Central memory CD8-positive, alpha-beta T cell (primary cell): ENCODE data around the gene KRTAP4-12.
A peak's percentile ranks its signal among the peaks of the same experiment; 100 is the strongest.
"Not testable (repeated sequence)": the region's sequence is repeated elsewhere in the genome, so short reads cannot be mapped to it uniquely, and the experiment has no call there.

Experiments used
- ATAC-seq: fragments of 150-1000 bp; cut with Tn5 transposase; replicated peaks from 2 replicates; pipeline ENCODE4 v1.10.0; 2022; ENCODE audit warnings: mild to moderate bottlenecking, moderate FRiP score, moderate number of reproducible peaks; ENCODE audit not compliant: poor library complexity, severe bottlenecking; ENCODE audit errors: extremely low read depth
- DNase-seq, 2 donors: peaks; one replicate each; pipeline ENCODE4 v3.0.0; 2021; ENCODE audit warnings: low spot score in 2 of 2
- H3K27ac Mint-ChIP-seq: one replicate; pipeline ENCODE4 v1.8.0; 2022; ENCODE audit warnings: low read depth, mild to moderate bottlenecking, moderate library complexity, mixed read lengths
- H3K27me3 Mint-ChIP-seq: one replicate; pipeline ENCODE4 v1.8.0; 2022; ENCODE audit warnings: mixed read lengths
- H3K36me3 Mint-ChIP-seq: one replicate; pipeline ENCODE4 v1.8.0; 2022; ENCODE audit warnings: mild to moderate bottlenecking, moderate library complexity, mixed read lengths; ENCODE audit not compliant: insufficient read depth
- H3K4me1 Mint-ChIP-seq: one replicate; pipeline ENCODE4 v1.8.0; 2022; ENCODE audit warnings: mixed read lengths
- H3K4me3 Mint-ChIP-seq: one replicate; pipeline ENCODE4 v1.8.0; 2022; ENCODE audit warnings: mild to moderate bottlenecking, moderate library complexity, mixed read lengths
- H3K9me3 Mint-ChIP-seq: one replicate; pipeline ENCODE4 v1.8.0; 2022; ENCODE audit warnings: mixed read lengths

KRTAP4-12 gene

GRCh38 chr17:41145261-41145660 is 21.3 kb upstream of the KRTAP4-12 start:
- Mint-ChIP-seq H3K9me3 (peaks cover 20% of the 10 kb centered on the region), H3K36me3 (no peaks in the 10 kb centered on the region), H3K4me3 (no peak overlapping the region), H3K27me3 (peaks cover 17% of the 10 kb centered on the region), H3K27ac (no peak overlapping the region), H3K4me1 (no peaks in the 10 kb centered on the region)
- no peak for ATAC-seq
- no peak for DNase-seq

DNA sequence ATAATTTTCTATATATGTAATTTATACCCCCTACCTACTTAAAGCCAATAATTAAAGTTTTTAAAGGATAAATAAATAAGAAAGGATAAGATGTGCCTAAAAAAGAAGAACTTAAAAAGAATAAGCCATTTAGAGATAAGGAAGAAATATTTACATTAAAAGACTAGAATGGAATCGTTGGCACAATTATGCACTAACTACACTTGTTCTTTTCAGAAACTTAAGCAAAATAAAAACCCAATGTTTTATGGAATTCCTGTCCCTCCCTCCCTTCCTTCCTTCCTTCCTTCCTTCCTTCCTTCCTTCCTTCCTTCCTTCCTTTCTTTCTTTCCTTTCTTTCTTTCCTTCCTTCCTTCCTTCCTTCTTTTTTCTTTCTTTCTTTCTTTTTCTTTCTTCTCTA is 20.9 kb upstream of the KRTAP4-12 start:
- ATAC-seq (no peak), DNase-seq (no peak)
- no peak overlapping the region for H3K27ac Mint-ChIP-seq
- peaks cover 17% of the 10 kb centered on the region for H3K27me3 Mint-ChIP-seq
- H3K4me1 Mint-ChIP-seq, result no peaks in the 10 kb centered on the region
- H3K4me3 Mint-ChIP-seq, result no peak overlapping the region
- H3K9me3 Mint-ChIP-seq, result peaks cover 21% of the 10 kb centered on the region
- no peaks in the 10 kb centered on the region for H3K36me3 Mint-ChIP-seq

DNA sequence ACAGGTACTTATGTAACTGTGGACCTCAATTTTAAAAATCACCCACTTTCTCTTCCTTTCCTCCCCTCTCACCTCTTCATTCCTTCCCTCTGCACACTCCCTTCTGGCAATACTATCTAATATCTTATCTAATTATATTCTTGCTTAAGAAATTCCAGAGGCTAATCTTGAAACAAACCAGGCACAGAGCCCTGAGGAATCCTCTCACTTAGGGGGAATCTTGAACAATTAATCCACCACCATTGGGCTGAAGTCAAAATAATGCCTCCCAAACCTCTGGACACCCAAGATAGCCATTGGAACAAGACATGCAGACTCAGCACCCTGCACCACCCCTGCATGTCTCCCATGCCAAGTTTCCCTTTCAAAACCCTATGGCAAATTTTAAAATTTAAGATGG is 17.4 kb upstream of the KRTAP4-12 start:
- H3K36me3 Mint-ChIP-seq, result no peaks in the 10 kb centered on the region
- peaks cover 25% of the 10 kb centered on the region for H3K9me3 Mint-ChIP-seq
- H3K4me1 Mint-ChIP-seq, result no peaks in the 10 kb centered on the region
- no peak overlapping the region for H3K4me3 Mint-ChIP-seq
- ATAC-seq, result no peak
- peaks cover 7% of the 10 kb centered on the region for H3K27me3 Mint-ChIP-seq
- no peak for DNase-seq
- no peak overlapping the region for H3K27ac Mint-ChIP-seq

- H3K9me3 Mint-ChIP-seq, result peaks cover 25% of the 10 kb centered on the region
- no peak within 1 kb of the TSS for H3K4me3 Mint-ChIP-seq
- peaks cover 7% of the 10 kb centered on the region for H3K27me3 Mint-ChIP-seq
- ATAC-seq (no peak), DNase-seq (no peak)
- no peaks in the 10 kb centered on the region for H3K36me3 Mint-ChIP-seq
- no peak within 1 kb of the TSS for H3K27ac Mint-ChIP-seq
- no peaks in the 10 kb centered on the region for H3K4me1 Mint-ChIP-seq
Measured at GRCh38 chr17:41140360-41141131, 16.6 kb upstream of the KRTAP4-12 start, which contains the start of gene KRTAP4-6. Gene KRTAP4-6 (minus strand): TSS chr17:41140544. CDS start chr17:41140487, 57 bp downstream.

DNA sequence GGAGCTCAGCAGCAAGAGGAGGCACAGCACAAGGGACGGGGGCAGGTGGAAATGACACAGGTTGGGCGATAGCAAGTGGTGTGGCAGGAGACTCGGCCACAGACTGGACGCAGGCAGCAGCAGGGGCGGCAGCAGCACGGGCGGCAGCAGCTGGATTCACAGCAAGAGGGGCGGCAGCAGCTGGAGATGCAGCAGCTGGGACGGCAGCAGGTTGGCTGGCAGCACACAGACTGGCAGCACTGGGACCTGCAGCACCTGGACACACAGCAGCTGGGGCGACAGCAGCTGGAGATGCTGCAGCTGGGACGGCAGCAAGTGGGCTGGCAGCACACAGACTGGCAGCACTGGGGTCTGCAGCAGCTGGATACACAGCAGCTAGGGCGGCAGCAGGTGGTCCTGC is 15.9 kb upstream of the KRTAP4-12 start:
- not testable (repeated sequence) for H3K4me1 Mint-ChIP-seq, ATAC-seq, H3K27me3 Mint-ChIP-seq, H3K36me3 Mint-ChIP-seq, H3K4me3 Mint-ChIP-seq, H3K27ac Mint-ChIP-seq, DNase-seq
- peaks cover 25% of the 10 kb centered on the region for H3K9me3 Mint-ChIP-seq

DNA sequence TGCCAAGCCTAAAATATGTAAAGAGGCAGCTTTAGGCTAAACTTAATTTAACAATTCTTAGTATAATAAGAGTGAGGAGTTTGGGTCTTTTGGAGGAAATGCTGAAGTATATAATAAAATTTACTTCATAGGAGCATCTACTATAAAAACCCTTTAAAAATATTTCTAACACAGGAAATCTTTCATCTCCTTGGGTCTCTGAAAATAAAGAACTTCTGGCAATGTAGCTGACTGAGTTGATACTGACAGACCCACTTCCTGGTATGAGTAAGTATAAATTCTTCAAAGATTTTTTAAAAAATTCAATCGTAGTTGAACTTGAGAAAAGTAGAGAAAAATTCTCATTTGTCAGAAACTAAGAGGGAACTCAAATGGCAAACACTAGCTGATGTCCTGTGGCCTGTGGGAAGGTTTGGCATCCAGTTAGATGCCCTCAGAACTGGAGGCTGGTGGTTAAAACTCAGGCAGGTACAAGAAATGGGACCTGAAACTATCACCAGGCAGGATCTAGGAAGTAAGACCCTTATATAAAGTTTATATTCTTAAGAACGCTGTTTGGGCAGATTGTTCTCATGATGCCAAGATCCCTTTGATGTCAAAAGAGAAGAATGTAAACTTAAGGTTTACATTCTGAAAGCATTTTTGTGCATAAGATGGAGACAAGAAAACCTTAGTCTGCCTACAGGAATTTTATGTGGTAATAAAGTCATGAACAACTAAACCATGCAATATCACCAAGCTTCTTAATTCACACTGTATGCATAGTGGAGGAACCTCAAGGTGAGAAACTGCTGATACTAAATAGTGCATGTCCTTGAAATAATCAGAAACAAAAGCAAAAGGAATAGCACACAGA is 10.1 kb upstream of the KRTAP4-12 start:
- Mint-ChIP-seq H3K4me3 (peak overlapping the region; percentile 16), H3K9me3 (no peaks in the 10 kb centered on the region), H3K27me3 (no peaks in the 10 kb centered on the region), H3K36me3 (no peaks in the 10 kb centered on the region), H3K4me1 (peaks cover 25% of the 10 kb centered on the region), H3K27ac (peak overlapping the region; percentile 41)
- ATAC-seq (peak; percentile 76), DNase-seq (no peak)

- no peak for ATAC-seq
- no peaks in the 10 kb centered on the region for H3K27me3 Mint-ChIP-seq
- H3K4me3 Mint-ChIP-seq, result no peak overlapping the region
- H3K4me1 Mint-ChIP-seq, result peaks cover 36% of the 10 kb centered on the region
- H3K9me3 Mint-ChIP-seq, result no peaks in the 10 kb centered on the region
- no peak for DNase-seq
- H3K36me3 Mint-ChIP-seq, result no peaks in the 10 kb centered on the region
- H3K27ac Mint-ChIP-seq, result no peak overlapping the region
Measured at GRCh38 chr17:41131979-41132378, 8.0 kb upstream of the KRTAP4-12 start.

- Mint-ChIP-seq H3K4me3 (no peak overlapping the region), H3K9me3 (no peaks in the 10 kb centered on the region), H3K27ac (no peak overlapping the region), H3K36me3 (peaks cover 5% of the 10 kb centered on the region), H3K27me3 (no peaks in the 10 kb centered on the region), H3K4me1 (peaks cover 72% of the 10 kb centered on the region)
- no peak for DNase-seq
- no peak for ATAC-seq
Measured at GRCh38 chr17:41127371-41127770, 3.4 kb upstream of the KRTAP4-12 start.

DNA sequence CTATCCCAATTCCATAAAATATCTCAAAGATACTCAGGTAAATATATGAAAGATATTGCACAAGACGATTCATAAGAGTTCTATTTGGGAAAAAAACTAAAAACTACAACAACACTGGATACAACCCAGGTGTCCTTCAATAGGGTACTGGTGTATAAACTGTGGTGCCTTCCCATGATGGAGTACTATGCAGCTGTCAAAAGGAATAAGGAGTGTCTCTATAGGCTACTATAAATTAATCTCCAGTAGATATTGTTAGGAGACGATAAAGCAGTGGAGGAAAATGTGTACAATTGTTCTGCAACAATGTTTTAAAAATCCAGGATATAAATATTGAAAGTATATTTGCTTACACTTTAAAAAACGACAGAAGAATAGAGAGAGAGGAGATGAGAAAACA is 2.4 kb upstream of the KRTAP4-12 start:
- H3K4me1 Mint-ChIP-seq, result peaks cover 63% of the 10 kb centered on the region
- H3K36me3 Mint-ChIP-seq, result peaks cover 5% of the 10 kb centered on the region
- ATAC-seq, result no peak
- no peak overlapping the region for H3K4me3 Mint-ChIP-seq
- no peaks in the 10 kb centered on the region for H3K27me3 Mint-ChIP-seq
- no peak for DNase-seq
- no peak overlapping the region for H3K27ac Mint-ChIP-seq
- no peaks in the 10 kb centered on the region for H3K9me3 Mint-ChIP-seq

- H3K27ac Mint-ChIP-seq, result no peak overlapping the region
- peaks cover 61% of the 10 kb centered on the region for H3K4me1 Mint-ChIP-seq
Measured at GRCh38 chr17:41125064-41125463, 1.1 kb upstream of the KRTAP4-12 start.

GRCh38 chr17:41123292-41123990 is 541 bp downstream of the KRTAP4-12 start:
- not testable (repeated sequence) for H3K27ac Mint-ChIP-seq, ATAC-seq, H3K9me3 Mint-ChIP-seq, DNase-seq, H3K36me3 Mint-ChIP-seq, H3K27me3 Mint-ChIP-seq
- peak overlapping the region; percentile 57 for H3K4me3 Mint-ChIP-seq
- H3K4me1 Mint-ChIP-seq, result peaks cover 54% of the 10 kb centered on the region

More at GRCh38 chr17:41125064-41125463, 1.1 kb upstream of the KRTAP4-12 start:
- Mint-ChIP-seq H3K27me3 (no peaks in the 10 kb centered on the region), H3K9me3 (no peaks in the 10 kb centered on the region), H3K4me3 (peak overlapping the region; percentile 36), H3K36me3 (peaks cover 5% of the 10 kb centered on the region)
- DNase-seq, result no peak
- no peak for ATAC-seq

DNA sequence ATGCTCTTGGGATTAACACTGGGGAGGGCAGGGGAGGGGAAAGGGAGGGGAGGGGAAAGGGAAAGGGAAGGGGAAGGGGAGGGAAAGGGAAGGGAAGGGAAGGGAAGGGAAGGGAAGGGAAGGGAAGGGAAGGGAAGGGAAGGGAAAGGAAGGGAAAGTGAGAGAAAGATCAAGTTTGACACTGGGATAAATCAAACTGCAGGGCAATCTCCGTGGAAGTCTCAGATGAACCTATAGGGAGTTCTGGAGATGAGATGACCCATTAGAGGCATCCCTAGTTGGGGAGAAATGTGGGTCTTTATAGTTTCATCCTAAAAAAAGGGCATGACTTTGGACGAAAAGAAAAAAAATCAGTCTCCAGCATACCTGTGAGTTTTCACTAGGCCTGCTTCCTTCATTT is 2.2 kb downstream of the KRTAP4-12 start:
- Mint-ChIP-seq H3K36me3 (peaks cover 5% of the 10 kb centered on the region), H3K27ac (no peak overlapping the region), H3K9me3 (no peaks in the 10 kb centered on the region), H3K4me3 (no peak overlapping the region), H3K4me1 (peaks cover 56% of the 10 kb centered on the region), H3K27me3 (peaks cover under 1% of the 10 kb centered on the region)
- ATAC-seq (no peak), DNase-seq (no peak)
